ENCODE data around the gene ZFAND2B.
"Not testable (repeated sequence)": the region's sequence is repeated elsewhere in the genome, so short reads cannot be mapped to it uniquely, and the experiment has no call there.

Gene ZFAND2B

DNA sequence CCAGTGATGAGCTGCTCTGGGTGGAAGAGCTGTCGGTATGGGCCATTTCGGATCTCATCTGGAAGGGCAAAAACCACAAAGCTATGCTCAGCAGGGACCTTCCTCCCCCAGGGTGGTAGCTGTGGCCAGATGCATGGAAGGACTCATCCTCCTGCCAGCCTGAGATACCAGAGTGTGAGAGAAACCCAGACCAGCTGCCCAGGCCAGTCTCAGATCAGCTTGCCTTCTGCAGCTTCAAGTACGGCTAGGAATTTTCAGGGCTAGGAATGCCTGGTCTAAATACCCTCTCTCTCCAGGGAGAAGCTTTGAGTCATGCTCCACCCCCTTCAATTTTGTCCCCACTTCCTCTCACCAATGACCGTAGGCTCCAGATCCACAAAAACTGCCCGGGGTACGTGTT, 45.1 kb downstream of the ZFAND2B start:
- peak; percentile 69 for DNase-seq

DNA sequence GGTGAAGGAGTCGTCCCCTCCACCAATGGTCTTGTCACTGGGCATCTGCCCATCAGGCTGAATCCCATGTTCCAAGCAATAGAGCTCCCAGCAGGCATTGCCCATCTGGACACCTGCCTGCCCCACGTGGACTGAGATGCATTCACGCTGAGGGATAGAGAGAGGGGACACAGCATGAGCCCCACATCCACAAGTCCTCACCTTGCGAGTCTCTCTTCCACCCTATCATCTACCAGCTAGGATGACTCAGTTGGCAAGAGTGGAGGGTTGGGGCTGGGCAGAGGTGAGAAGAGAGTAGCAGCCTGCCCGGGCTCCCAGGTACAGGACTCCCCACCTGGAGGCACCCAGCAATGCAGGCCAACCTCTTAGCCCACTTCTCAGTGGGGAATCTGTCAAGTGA, 45.5 kb downstream of the ZFAND2B start:
- no peak for DNase-seq

DNA sequence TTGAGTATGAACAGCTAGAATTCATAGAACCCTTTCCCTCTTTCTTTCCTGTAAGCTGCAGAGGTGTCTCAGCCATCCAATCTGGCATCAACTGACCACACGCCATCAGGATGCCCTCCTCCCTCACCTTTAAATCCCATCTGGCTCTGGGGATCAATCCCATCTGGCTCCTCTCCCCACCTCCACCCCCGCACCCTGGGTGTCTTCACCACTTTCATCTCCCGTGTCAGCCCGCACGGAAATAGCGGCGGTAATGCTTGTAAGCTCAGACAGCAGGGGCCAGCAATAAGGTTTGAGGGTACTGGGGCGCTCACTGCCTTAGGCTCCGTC, 46.0 kb downstream of the ZFAND2B start:
- DNase-seq = no peak

DNA sequence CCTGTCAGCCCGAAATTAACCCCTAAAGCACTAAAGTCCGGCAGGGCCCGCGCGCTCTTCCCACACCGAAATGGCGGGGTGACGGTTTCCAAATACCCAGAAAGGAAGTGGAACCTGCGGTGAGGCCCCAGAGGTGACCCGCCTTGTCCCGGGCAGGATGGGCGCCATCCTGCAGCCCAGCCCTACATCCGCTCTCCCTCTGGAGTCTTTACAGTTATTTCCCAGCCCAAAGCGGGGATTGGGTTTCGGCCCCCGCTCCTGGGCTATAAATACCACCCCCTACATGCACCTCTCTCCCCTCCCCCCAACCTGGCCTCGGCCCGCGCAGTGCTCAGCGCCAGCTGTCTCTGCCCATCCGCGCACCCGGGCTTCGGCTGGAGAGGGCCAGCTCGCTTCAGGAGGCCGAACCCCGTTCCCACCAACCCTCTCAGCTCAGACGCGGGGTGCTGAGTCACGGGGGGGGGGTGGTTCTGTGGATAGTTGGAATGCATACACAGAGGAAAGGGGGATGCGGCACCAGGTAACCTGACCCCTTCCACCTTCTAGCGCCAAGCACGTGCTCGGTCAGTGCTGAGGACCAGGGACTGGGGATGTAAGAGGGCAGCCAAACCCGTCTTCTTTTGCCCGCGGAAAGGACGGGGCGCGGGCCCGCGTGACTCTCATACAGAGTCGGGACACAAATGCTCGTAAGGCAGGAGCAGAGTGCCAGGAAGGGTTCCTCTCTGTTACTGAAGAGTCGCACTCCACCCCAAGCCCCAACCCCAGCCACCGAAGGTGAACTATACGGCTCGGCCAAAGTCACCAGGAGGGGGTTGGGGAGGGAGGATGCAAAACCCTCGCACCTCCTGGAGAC, 46.5 kb downstream of the ZFAND2B start, which contains the start of gene TUBA4B:
TUBA4B (plus strand) TSS at position 344 of the 853 bp plus-strand sequence; CDS start at position 509, 165 bp downstream.
- no peak for DNase-seq

DNA sequence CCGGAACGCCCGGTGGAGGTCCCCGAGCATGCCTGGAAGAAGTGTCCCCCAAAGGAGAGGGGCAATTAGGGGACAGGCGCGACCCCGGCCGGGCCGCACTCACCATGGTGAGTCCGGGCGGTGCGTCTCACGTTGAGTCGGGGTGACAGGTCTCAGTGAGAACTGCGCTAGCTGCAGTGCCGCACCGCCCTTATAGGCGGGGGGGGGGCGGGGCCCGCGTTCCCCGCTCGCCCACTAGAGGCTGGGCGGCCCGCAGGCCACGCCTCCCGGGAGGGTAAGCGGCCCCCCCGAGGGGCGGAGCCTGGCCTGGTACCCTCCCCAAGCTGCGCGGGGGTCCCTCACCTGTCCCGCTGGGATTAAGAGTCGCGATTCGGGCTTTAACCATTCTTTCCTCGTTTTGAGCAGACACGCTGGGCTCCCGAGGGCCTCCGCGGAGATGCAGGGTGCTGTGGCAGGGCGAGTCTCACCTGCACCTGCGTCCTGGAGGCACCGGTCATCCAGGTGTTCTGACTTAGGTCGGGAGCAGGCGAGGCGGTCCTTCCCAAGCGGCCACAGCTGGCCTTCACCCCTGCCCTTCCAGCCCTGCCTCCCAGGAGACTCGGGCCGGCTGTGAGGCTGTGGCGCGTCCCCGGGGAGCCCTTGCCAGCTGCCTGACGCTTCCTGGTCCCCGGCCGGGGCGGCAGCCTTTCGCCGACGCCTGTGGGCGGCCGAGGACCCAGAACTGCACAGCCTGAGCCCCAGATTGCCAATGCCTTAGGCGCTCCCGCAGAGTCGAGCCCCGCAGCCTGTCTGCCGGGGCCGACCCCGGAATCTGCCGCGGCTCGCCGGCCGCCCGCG, 47.4 kb downstream of the ZFAND2B start, which contains the start of gene TUBA4A:
TUBA4A (minus strand) TSS at position 166 of the 837 bp plus-strand sequence; CDS start at position 106, 60 bp downstream.
- DNase-seq = peak; percentile 55

DNA sequence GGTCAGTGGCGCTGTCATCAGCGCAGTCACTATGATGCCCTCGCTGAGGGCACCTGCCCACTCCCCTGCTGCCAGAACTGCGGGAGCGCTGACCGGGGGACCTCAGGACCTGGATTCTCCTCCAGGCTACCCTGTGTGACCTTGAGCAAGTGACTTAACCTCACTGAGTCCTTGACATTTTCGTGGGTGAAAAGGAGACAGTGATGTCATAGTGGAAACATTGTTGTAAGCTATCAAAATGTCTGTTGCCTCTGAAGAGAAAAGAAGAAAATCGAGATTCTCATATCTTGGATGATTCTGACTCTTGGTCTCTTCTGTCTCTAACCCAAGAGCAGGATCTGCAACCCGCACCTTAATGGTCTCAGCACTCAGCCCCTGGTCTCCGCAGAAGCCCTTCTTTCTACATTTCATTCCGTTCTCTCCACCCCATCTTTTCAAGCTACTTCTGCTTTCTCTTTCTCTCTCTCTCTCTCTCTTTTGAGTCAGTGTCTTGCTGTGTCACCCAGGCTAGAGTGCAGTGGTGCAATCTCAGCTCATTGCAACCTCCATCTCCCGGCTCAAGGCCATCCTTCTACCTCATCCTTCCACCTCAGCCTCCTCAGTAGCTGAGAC, 48.1 kb downstream of the ZFAND2B start:
- no peak for DNase-seq

DNA sequence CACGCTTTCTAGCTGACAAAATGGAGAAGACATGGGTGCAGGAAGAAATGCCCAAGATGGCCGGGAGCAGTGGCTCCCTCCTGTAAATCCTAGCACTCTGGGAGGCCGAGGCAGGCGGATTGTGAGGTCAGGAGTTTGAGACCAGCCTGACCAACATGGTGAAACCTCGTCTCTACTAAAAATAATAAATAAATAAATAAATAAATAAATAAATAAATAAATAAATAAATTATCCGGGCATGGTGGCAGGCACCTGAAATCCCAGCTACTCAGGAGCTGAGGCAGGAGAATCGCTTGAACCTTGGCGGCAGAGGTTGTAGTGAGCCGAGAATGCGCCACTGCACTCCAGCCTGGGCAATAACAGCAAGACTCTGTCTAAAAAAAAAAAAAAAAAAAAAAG, 52.4 kb downstream of the ZFAND2B start:
- not testable (repeated sequence) for DNase-seq

Measured in fibroblast of skin of scalp (primary cell).